ENCODE results near the gene PPM1H.

Gene PPM1H

DNA sequence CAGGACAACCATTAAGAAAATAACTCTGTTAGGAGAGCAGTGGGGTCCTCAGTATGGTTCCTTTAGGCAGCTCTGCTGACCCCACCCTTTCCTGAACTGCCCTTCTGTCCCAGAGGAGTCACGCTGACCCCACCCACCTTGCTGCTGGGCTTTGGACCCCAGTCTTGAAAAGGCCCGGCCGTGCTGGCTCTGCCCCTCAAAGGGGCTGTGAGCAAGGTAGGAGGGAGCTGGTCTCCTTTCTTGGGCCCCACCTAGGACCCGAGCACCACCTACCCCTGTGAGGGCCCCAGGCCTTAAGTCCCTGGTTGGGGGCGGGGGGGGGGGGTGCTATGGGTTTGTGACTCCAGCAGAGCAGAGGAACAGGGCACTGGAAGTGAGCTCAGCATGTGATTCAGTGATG lies 297.3 kb downstream of the PPM1H start:
- H3K79me2 ChIP-seq (ENCODE audit: low read length), result no peaks in the 10 kb centered on the region
- no peaks in the 10 kb centered on the region for H4K20me1 ChIP-seq (ENCODE audit: insufficient read depth, low read length)
- H3K4me3 ChIP-seq (ENCODE audit: low read length), result no peak overlapping the region
- H3K4me1 ChIP-seq (ENCODE audit: low read length), result peaks cover 29% of the 10 kb centered on the region
- H3K9ac ChIP-seq (ENCODE audit: low read length), result no peak overlapping the region
- H3K27me3 ChIP-seq (ENCODE audit: low read depth, low read length), result 0 out of 2 replicates have a peak, but pooled peaks cover 5% of the 10 kb centered on the region
- no peaks in the 10 kb centered on the region for H3K9me3 ChIP-seq (ENCODE audit: insufficient read depth, low read length)
- H2AFZ ChIP-seq (ENCODE audit: low read depth, low read length), result no peak overlapping the region
- no peaks in the 10 kb centered on the region for H3K36me3 ChIP-seq (replicated peaks; ENCODE audit: low read depth, low read length)
- no peak overlapping the region for H3K4me2 ChIP-seq (ENCODE audit: low read length)
- H3K27ac ChIP-seq (ENCODE audit: low read length), result no peak overlapping the region
- TF ChIP-seq, protein P1, sequence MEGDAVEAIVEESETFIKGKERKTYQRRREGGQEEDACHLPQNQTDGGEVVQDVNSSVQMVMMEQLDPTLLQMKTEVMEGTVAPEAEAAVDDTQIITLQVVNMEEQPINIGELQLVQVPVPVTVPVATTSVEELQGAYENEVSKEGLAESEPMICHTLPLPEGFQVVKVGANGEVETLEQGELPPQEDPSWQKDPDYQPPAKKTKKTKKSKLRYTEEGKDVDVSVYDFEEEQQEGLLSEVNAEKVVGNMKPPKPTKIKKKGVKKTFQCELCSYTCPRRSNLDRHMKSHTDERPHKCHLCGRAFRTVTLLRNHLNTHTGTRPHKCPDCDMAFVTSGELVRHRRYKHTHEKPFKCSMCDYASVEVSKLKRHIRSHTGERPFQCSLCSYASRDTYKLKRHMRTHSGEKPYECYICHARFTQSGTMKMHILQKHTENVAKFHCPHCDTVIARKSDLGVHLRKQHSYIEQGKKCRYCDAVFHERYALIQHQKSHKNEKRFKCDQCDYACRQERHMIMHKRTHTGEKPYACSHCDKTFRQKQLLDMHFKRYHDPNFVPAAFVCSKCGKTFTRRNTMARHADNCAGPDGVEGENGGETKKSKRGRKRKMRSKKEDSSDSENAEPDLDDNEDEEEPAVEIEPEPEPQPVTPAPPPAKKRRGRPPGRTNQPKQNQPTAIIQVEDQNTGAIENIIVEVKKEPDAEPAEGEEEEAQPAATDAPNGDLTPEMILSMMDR (IDR thresholded peaks at IDR 0.05; ENCODE audit: low read depth, low read length), result no peak
- no peak for TF ChIP-seq EZH2phosphoT487 (IDR thresholded peaks at IDR 0.05; ENCODE audit: low read depth)

DNA sequence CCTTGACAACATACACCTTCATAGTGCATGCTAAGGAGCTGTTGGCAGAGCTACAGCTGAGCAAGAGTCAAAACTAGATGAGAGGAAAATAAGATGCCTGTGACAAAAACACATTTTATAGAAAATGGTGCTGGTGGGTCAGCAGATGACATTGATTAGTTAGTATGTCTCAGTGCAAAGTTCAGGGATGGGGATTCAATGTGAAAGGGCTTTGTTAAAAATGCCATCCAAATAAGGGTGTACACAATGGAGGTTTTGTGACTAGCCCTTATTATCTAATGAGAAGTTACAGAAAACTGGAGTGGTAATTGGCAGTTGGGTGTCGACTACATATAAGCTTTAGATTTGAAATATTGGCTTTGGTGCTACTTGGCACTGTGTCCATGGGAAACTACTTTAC lies 299.3 kb downstream of the PPM1H start:
- H3K36me3 ChIP-seq (replicated peaks; ENCODE audit: low read depth, low read length), result no peaks in the 10 kb centered on the region
- H3K9ac ChIP-seq (ENCODE audit: low read length), result no peak overlapping the region
- TF ChIP-seq EZH2phosphoT487 (IDR thresholded peaks at IDR 0.05; ENCODE audit: low read depth), result no peak
- TF ChIP-seq, protein P1 (IDR thresholded peaks at IDR 0.05; ENCODE audit: low read depth, low read length), result no peak
- H2AFZ ChIP-seq (ENCODE audit: low read depth, low read length), result no peak overlapping the region
- no peak overlapping the region for H3K4me3 ChIP-seq (ENCODE audit: low read length)
- H3K9me3 ChIP-seq (ENCODE audit: insufficient read depth, low read length), result no peaks in the 10 kb centered on the region
- H3K4me2 ChIP-seq (ENCODE audit: low read length), result no peak overlapping the region
- H4K20me1 ChIP-seq (ENCODE audit: insufficient read depth, low read length), result no peaks in the 10 kb centered on the region
- H3K4me1 ChIP-seq (ENCODE audit: low read length), result peaks cover 16% of the 10 kb centered on the region
- H3K27ac ChIP-seq (ENCODE audit: low read length), result no peak overlapping the region
- no peaks in the 10 kb centered on the region for H3K79me2 ChIP-seq (ENCODE audit: low read length)
- H3K27me3 ChIP-seq (ENCODE audit: low read depth, low read length), result peaks cover 16% of the 10 kb centered on the region

GRCh38 chr12:62632411-62632918 lies 302.5 kb downstream of the PPM1H start:
- H3K27ac ChIP-seq (ENCODE audit: low read length), result no peak overlapping the region
- no peaks in the 10 kb centered on the region for H3K36me3 ChIP-seq (replicated peaks; ENCODE audit: low read depth, low read length)
- TF ChIP-seq EZH2phosphoT487 (IDR thresholded peaks at IDR 0.05; ENCODE audit: low read depth), result no peak
- TF ChIP-seq, protein P1 (IDR thresholded peaks at IDR 0.05; ENCODE audit: low read depth, low read length), result no peak
- no peaks in the 10 kb centered on the region for H4K20me1 ChIP-seq (ENCODE audit: insufficient read depth, low read length)
- peak overlapping the region; percentile 91 for H3K4me2 ChIP-seq (ENCODE audit: low read length)
- no peaks in the 10 kb centered on the region for H3K9me3 ChIP-seq (ENCODE audit: insufficient read depth, low read length)
- peak overlapping the region; percentile 56 for H3K9ac ChIP-seq (ENCODE audit: low read length)
- peak overlapping the region; percentile 79 for H2AFZ ChIP-seq (ENCODE audit: low read depth, low read length)
- H3K27me3 ChIP-seq (ENCODE audit: low read depth, low read length), result peaks cover 22% of the 10 kb centered on the region
- peak overlapping the region; percentile 82 for H3K4me3 ChIP-seq (ENCODE audit: low read length)
- peaks cover 12% of the 10 kb centered on the region for H3K4me1 ChIP-seq (ENCODE audit: low read length)
- H3K79me2 ChIP-seq (ENCODE audit: low read length), result no peaks in the 10 kb centered on the region

- Histone ChIP-seq H3K9ac (ENCODE audit: low read length) (peak overlapping the region; percentile 56), H3K27me3 (ENCODE audit: low read depth, low read length) (peaks cover 22% of the 10 kb centered on the region), H3K79me2 (ENCODE audit: low read length) (no peaks in the 10 kb centered on the region), H3K36me3 (replicated peaks; ENCODE audit: low read depth, low read length) (no peaks in the 10 kb centered on the region), H3K4me2 (ENCODE audit: low read length) (peak overlapping the region; percentile 91), H3K4me3 (ENCODE audit: low read length) (peak overlapping the region; percentile 82), H2AFZ (ENCODE audit: low read depth, low read length) (peak overlapping the region; percentile 79), H4K20me1 (ENCODE audit: insufficient read depth, low read length) (no peaks in the 10 kb centered on the region), H3K27ac (ENCODE audit: low read length) (no peak overlapping the region), H3K4me1 (ENCODE audit: low read length) (peaks cover 12% of the 10 kb centered on the region), H3K9me3 (ENCODE audit: insufficient read depth, low read length) (no peaks in the 10 kb centered on the region)
- TF ChIP-seq, protein P1 (IDR thresholded peaks at IDR 0.05; ENCODE audit: low read depth, low read length), result peak; percentile 56
- TF ChIP-seq EZH2phosphoT487 (IDR thresholded peaks at IDR 0.05; ENCODE audit: low read depth), result no peak
These were observed 303.2 kb downstream of the PPM1H start for GRCh38 chr12:62631471-62632410.

Measured in OCI-LY3 (cell line).